ENCODE measurements around the gene AK8.

The AK8 gene

GRCh38 chr9:132801659-132802058 lies 76.4 kb downstream of the AK8 start:
- H3K4me3 ChIP-seq (ENCODE audit: insufficient read depth, low read length, poor library complexity, severe bottlenecking), result no peak overlapping the region
- no peaks in the 10 kb centered on the region for H3F3A ChIP-seq (ENCODE audit: insufficient read depth)
- H3K27me3 ChIP-seq (ENCODE audit: low read length), result no peaks in the 10 kb centered on the region
- no peaks in the 10 kb centered on the region for H3K79me2 ChIP-seq (ENCODE audit: insufficient read depth, low read length)
- no peaks in the 10 kb centered on the region for H4K20me1 ChIP-seq (ENCODE audit: low read depth, low read length)
- no peak overlapping the region for H2AFZ ChIP-seq (ENCODE audit: low read depth, low read length, severe bottlenecking)
- no peak overlapping the region for H3K9ac ChIP-seq (ENCODE audit: low read length)
- no peaks in the 10 kb centered on the region for H3K9me2 ChIP-seq (replicated peaks; ENCODE audit: insufficient read depth, low read length)
- no peak overlapping the region for H3K4me2 ChIP-seq (ENCODE audit: low read depth, low read length, poor library complexity, severe bottlenecking)
- H3K36me3 ChIP-seq (ENCODE audit: low read length), result no peaks in the 10 kb centered on the region
- H3K27ac ChIP-seq (ENCODE audit: low read depth, low read length), result no peak overlapping the region
- H3K9me3 ChIP-seq (ENCODE audit: insufficient read depth, low read length), result no peaks in the 10 kb centered on the region
- no peak for TF ChIP-seq EZH2phosphoT487 (conservative IDR thresholded peaks at IDR 0.05; ENCODE audit: low read length)
- TF ChIP-seq CTCF (IDR thresholded peaks at IDR 0.05; ENCODE audit: insufficient read depth, low read length, poor library complexity, severe bottlenecking), result no peak

GRCh38 chr9:132800038-132800648 lies 77.9 kb downstream of the AK8 start:
- TF ChIP-seq CTCF (IDR thresholded peaks at IDR 0.05; ENCODE audit: insufficient read depth, low read length, poor library complexity, severe bottlenecking) (peak; percentile 82), EZH2phosphoT487 (conservative IDR thresholded peaks at IDR 0.05; ENCODE audit: low read length) (no peak)
- H2AFZ ChIP-seq (ENCODE audit: low read depth, low read length, severe bottlenecking), result no peak overlapping the region
- H3K9ac ChIP-seq (ENCODE audit: low read length), result no peak overlapping the region
- no peak overlapping the region for H3K4me2 ChIP-seq (ENCODE audit: low read depth, low read length, poor library complexity, severe bottlenecking)
- no peaks in the 10 kb centered on the region for H3K9me2 ChIP-seq (replicated peaks; ENCODE audit: insufficient read depth, low read length)
- no peaks in the 10 kb centered on the region for H3K79me2 ChIP-seq (ENCODE audit: insufficient read depth, low read length)
- no peak overlapping the region for H3K27ac ChIP-seq (ENCODE audit: low read depth, low read length)
- H3K27me3 ChIP-seq (ENCODE audit: low read length), result no peaks in the 10 kb centered on the region
- no peaks in the 10 kb centered on the region for H4K20me1 ChIP-seq (ENCODE audit: low read depth, low read length)
- H3K4me3 ChIP-seq (ENCODE audit: insufficient read depth, low read length, poor library complexity, severe bottlenecking), result no peak overlapping the region
- no peaks in the 10 kb centered on the region for H3F3A ChIP-seq (ENCODE audit: insufficient read depth)
- no peaks in the 10 kb centered on the region for H3K9me3 ChIP-seq (ENCODE audit: insufficient read depth, low read length)
- no peaks in the 10 kb centered on the region for H3K36me3 ChIP-seq (ENCODE audit: low read length)

- Histone ChIP-seq H3K27ac (ENCODE audit: low read depth, low read length) (no peak overlapping the region), H3K9ac (ENCODE audit: low read length) (no peak overlapping the region), H3K79me2 (ENCODE audit: insufficient read depth, low read length) (no peaks in the 10 kb centered on the region), H3K4me3 (ENCODE audit: insufficient read depth, low read length, poor library complexity, severe bottlenecking) (no peak overlapping the region), H2AFZ (ENCODE audit: low read depth, low read length, severe bottlenecking) (no peak overlapping the region), H3K9me2 (replicated peaks; ENCODE audit: insufficient read depth, low read length) (no peaks in the 10 kb centered on the region), H3K36me3 (ENCODE audit: low read length) (no peaks in the 10 kb centered on the region), H3K4me2 (ENCODE audit: low read depth, low read length, poor library complexity, severe bottlenecking) (no peak overlapping the region), H3K9me3 (ENCODE audit: insufficient read depth, low read length) (no peaks in the 10 kb centered on the region), H4K20me1 (ENCODE audit: low read depth, low read length) (no peaks in the 10 kb centered on the region), H3F3A (ENCODE audit: insufficient read depth) (no peaks in the 10 kb centered on the region), H3K27me3 (ENCODE audit: low read length) (no peaks in the 10 kb centered on the region)
- no peak for TF ChIP-seq CTCF (IDR thresholded peaks at IDR 0.05; ENCODE audit: insufficient read depth, low read length, poor library complexity, severe bottlenecking)
- no peak for TF ChIP-seq EZH2phosphoT487 (conservative IDR thresholded peaks at IDR 0.05; ENCODE audit: low read length)
Measured at GRCh38 chr9:132798817-132799790, 79.0 kb downstream of the AK8 start.
